NCI-H82 (cell line): ENCODE results near the gene CNTN4.

Source experiments
- DNase-seq: peaks from one replicate; lab custom pipeline; 2025; lab: John Stamatoyannopoulos, UW

CNTN4 gene

DNA sequence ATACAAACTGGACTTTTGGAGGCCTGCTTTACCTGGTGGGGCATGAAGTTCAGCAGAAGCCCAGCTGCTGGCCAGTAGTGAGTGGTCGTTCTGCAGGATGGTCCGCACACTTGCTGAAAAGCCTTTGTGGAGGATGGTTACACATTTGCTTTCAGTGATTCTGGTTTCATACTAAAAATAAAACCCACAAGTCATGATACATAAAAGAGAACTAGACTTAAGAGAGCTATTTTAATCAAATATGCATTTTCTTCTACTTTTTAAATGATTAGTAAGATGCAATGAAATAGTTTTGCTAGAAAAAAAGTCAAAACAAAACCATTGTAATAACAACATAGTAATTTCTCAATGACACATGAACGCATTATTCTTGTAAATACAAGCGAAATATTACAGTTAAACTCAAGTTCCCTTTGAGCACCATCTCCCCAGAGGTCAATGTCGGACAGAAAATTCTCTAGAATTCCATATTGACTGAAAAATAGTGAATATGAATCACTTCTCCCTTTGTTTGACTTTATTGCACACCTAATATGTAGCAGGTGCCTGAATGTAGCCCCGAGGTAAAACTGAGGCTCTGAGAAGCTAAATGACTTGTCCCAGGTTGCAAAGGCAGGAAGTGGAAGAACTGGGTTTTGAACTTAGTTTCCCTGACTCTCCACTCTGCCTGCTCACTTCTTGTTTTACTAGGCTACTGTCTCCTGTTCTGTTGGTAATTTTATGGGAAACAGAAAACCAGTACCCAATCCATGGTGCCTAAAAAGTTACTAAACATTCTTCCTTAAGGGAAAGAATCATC lies 1003.2 kb downstream of the CNTN4 start:
- DNase-seq, result no peak

GRCh38 chr3:3102751-3103150 lies 1004.1 kb downstream of the CNTN4 start:
- no peak for DNase-seq

DNA sequence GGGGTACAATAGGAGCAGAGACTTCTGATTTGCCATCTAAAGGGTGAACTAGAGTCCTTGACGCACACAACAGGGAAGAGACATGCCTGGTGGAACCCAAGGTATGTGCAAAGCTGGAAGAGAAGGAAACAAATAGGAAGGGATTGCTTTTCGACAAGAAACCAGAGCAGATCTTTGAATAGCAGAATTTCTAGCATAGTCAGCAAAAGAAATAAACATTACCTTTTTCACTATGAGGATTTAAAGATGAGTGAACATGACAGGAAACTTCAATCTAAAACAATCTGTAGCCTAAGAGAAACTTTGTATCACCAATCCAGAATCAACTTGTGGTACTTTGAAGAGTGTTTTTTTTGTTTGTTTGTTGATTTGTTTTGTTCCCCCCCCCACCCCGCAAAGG lies 1006.6 kb downstream of the CNTN4 start:
- DNase-seq, result no peak

DNA sequence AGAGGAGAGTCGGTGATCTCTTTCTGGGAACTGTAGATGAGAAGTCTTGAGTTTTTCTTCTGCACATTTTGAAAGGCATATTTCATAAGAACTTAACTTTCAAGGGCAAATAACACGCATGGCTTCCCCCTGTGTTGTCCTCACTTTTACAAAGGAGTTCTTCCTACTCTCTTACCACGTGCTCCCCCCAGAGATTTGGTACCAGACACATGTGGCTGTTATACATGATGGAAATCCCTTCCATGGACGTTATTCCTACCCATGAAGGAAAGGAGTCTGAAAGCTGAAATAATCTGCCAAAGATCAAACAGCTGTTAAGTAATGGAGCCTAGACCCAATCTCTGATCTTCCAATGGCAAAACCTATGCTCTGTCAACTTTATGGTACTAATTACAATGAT lies 1007.1 kb downstream of the CNTN4 start:
- no peak for DNase-seq

GRCh38 chr3:3107181-3107580 lies 1008.5 kb downstream of the CNTN4 start:
- DNase-seq, result no peak
